Fibroblast of the conjunctiva (primary cell): ENCODE measurements around the gene CLASP2.
"Not testable (repeated sequence)": the region's sequence is repeated elsewhere in the genome, so short reads cannot be mapped to it uniquely, and the experiment has no call there.

Experiments
- DNase-seq: peaks from one replicate; pipeline ENCODE4 v3.0.0-alpha.2; 2010; ENCODE audit warnings: low read depth

The CLASP2 gene

GRCh38 chr3:33717866-33718594 lies at the start of gene CLASP2:
TSS of gene CLASP2 (minus strand) at chr3:33718254. CDS start at chr3:33718002, 252 bp downstream.
- DNase-seq, result peak; percentile 59

GRCh38 chr3:33758864-33759263 lies 40.8 kb upstream of the CLASP2 start:
- DNase-seq, result no peak

- DNase-seq, result no peak
These were observed 40.2 kb upstream of the CLASP2 start for GRCh38 chr3:33758281-33758680.

DNA sequence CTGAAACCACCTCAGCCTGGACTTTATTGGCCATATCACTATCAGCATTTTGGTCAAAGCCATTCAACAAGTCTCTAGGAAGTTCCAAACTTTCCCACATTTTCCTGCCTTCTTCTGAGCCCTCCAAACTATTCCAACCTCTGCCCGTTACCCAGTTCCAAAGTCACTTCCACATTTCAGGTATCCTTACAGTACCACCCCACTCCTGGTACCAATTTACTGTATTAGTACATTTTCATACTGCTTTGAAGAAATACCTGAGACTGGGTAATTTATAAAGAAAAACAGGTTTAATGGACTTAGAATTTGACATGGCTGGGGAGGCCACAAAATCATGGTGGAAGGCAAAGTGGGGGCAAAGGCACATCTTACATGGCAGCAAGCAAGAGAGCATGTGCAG lies 36.3 kb upstream of the CLASP2 start:
- DNase-seq, result not testable (repeated sequence)

DNA sequence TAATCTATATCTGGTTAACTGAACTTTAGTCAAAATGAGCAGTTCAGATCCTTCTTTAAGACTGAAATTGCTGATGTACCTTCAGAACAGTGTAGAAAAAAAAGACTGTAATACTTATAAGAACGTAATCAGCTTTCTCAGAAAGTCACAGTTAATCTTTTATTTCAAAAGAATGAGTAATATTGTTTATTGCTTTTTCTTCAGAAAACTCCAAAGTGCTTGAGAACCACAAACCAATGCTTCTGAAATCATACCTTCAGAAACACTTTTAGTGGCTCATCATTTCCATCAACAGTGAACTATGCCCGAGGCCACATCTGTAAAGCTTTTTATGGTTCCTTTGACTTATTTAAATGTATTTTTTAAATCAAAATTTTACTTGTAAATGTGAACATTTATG lies 33.3 kb upstream of the CLASP2 start:
- DNase-seq, result no peak

DNA sequence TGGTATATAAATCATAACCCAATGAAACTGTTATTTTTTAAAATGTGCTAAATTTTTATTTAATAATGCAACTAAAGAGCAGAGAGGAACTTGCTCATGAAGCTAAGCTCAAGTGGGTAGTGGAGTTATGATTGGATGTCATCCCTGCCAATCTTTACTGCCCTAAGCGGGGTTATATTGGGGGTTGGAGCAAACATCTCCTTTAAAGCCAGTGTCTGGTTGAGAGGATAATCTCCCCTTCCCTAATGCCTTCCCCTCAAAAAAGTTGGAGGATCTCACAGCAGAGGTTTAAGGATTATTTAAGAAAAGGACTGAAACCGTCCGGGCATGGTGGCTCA lies 32.1 kb upstream of the CLASP2 start:
- DNase-seq, result no peak

DNA sequence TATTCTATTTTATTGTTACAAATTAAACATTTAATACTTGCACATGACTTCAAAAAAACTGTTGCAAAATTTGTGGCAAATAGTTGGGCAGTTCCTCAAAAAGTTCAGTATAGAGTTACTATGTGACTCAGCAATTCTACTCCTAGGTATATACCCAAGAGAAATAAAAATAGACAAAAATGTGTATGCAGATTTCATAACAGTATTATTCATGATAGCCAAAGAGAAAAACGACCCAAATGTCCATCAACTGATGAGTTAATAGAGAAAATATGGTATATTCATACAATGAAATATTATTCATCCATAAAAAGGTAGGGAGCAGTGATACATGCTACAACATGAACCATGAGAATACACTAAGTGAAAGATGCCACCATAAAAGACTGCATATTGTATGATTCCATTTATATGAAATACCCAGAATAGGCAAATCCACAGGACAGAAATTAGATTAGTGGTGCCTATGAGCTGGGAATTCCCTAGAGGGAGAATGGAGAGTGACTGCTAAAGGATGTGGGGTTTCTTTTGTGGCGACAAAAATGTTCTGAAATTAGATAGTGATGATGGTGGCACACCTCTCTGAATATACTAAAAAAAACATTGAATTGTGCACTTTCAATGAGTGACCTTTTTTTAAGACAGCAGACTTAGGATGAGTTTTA lies 31.6 kb upstream of the CLASP2 start:
- peak; percentile 13 for DNase-seq

DNA sequence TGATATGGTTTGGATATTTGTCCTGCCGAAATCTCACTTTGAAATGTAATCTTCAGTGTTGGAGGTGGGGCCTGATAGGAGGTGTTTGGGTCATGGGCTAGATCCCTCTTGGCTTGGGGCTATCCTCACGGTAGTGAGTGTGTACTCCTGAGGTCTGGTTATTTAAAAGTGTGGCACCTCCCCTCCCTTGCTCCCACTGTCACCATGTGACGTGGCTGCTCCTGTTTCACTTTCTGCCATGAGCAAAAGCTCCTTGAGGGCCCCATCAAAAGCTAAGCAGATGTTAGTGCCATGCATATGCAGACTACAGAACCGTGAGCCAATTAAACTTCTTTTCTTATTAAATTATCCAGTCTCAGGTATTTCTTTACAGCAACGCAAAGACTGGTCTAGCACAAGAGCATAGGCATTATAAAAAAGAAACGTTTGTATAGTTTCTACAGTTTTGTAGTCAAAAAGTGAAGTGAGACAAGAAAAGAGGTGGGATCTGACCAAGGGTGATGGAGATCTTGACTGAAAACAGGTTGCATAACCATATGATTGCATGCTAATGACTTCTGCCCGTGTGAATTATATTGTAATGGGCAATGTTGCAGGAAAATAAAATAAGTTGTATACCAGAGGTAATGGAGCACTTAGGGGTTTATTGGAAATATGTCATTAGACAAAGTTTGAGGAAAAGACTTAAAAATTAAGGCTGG lies 28.5 kb upstream of the CLASP2 start:
- no peak for DNase-seq

DNA sequence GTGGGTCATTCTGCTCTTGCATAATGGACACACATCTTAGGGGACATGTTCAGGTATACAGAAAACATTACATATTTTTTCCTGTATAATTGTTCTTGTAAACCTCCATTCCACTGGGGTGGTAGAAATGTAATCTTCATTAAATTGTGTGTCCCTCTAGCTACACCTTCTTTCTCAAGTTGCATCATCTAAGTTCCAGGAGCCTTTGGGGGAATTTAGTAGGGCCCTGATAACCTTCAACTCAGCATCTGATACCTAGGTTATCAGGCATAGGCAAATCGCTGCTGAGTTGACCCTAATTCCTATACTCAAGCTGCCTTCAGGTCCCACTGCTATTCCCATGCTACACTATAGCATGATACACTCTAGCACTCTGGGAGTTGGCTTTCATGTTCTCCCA lies 19.1 kb upstream of the CLASP2 start:
- no peak for DNase-seq

DNA sequence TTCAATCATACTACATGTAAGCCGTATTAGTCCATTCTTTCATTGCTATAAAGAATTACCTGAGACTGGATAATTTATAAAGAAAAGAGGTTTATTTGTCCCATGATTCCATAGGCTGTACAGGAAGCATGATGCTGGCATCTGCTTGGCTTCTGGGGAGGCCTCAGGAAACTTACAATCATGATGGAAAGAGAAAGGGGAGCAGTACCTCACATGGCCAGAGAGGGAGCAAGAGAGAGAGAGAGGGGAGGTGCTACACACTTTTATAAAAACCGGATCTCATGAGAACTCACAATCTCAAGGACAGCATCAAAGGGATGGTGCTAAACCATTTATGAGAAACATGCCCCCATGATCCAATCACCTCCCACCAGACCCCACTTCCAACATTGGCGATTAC lies 14.3 kb upstream of the CLASP2 start:
- DNase-seq, result no peak

- no peak for DNase-seq
These were observed 11.9 kb upstream of the CLASP2 start for GRCh38 chr3:33729993-33730392.

- no peak for DNase-seq
These were observed 6.2 kb upstream of the CLASP2 start for GRCh38 chr3:33724256-33724655.

DNA sequence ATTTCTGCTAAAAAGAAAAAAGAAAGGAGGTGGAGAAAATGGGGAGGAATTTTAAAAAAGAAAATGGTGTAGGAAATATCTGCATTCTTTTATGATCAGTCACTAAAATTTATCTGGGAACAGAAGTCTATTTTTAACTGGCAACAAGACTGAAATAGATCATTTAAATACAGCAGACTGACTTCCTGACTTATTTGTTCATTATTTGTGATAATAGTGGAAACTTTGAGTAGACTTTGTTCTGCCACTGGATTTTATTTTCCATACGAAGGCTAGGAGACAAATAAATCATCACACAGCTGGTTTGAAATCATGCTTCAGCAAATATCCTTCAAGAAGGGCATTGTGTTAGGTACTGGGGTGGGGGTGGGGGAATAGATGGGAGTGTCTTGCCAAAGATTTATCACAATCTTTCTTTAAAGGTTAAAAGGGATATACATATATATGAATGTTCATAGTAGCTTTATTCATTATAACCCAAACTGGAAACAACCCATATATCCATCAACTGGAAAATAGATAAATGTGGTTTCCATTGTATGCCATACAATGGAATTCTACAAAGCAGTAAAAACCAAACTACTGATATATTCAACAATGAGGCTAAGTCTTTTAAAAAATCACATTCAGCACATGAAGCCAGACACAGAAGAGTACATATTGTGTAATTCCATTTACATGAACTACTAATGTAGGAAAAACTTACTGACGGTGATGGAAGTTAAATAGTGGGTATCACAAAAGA lies 4.7 kb upstream of the CLASP2 start:
- no peak for DNase-seq

DNA sequence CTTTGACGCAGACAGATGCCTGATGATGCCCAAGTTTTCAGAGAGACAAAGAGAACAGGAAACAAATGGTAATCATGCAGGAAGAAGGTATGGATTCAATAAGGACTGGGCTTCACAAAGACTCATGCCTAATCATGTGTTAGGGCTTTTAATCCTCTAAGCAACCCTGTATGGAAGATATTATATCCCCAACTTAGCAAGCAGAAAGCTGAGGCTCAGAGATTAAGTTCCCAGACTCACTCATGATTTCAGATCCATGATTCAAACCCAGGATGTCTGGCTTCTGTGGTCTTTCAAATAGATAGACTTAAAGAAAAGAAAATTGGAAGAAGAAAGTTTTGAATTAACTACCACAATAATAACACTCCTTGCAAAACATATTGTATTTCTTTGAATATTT lies 4.1 kb upstream of the CLASP2 start:
- DNase-seq, result no peak

DNA sequence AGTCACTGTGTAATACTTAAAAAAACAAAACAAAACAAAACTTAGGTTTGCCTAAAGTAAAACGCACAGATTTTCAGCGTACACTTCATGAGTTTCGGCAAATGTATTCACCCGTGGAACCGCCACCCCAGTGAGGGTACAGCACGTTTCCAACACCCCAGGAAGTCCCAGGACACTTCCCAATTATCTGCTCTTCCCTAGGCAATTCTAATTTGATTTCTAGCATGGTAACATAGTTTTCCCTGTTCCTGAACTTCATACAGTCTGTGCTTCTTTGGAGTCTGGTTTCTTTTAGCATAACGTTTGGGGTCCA lies 497 bp upstream of the CLASP2 start:
- no peak for DNase-seq

GRCh38 chr3:33717616-33717865 lies 513 bp downstream of the CLASP2 start:
- peak; percentile 28 for DNase-seq

GRCh38 chr3:33716227-33716626 lies 1.8 kb downstream of the CLASP2 start:
- no peak for DNase-seq

DNA sequence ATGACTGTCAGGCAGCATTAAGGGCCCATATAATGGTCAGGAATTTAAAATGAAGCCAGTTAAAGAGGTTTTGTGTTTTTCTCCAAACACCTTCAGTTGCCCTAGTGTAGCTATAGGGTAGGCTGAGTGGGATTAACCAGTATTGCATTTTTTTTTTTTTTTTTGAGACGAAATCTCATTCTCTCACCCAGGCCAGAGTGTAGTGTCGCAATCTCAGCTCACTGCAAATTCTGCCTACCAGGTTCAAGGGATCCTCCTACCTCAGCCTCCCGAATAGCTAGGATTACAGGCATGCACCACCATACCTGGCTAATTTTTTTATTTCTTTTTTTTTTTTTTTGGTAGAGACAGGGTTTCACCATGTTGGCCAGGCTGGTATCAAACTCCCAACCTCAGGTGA lies 7.0 kb downstream of the CLASP2 start:
- DNase-seq, result no peak

DNA sequence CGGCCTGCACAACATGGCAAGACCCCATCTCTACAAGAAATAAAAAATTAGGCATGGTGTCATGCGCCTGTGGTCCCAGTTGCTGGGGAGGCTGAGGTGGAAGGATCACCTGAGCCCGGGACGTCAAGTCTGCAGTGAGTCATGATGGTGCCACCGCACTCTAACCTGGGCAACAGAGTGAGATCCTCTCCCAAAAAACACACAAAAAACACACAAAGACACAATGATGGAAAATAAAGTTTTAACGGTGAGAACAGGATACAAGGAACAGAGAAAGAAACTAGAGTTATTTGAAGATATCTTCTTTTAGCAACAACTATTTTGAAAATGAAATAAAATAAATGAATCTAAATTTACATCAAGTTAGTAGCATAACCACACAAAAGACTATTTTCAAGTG lies 12.0 kb downstream of the CLASP2 start:
- DNase-seq, result no peak

GRCh38 chr3:33704891-33705290 lies 13.2 kb downstream of the CLASP2 start:
- no peak for DNase-seq

DNA sequence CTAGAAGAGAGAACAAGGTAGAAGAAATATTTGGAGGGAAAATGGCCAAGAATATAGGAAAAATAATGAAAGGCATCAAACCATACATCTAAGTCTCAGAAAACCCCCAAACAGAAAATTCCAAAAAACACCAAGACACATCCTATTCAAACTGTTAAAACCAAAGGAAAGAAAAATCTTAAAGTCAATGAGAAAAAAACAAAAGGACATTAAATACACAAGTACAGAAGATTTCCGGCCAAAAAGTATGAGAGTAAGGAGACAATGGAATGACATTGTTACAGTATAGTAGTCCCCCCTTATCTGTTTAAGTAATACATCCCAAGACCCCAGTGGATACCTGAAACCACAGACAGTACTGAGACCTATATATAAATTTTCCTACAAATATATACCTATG lies 18.8 kb downstream of the CLASP2 start:
- DNase-seq, result no peak

DNA sequence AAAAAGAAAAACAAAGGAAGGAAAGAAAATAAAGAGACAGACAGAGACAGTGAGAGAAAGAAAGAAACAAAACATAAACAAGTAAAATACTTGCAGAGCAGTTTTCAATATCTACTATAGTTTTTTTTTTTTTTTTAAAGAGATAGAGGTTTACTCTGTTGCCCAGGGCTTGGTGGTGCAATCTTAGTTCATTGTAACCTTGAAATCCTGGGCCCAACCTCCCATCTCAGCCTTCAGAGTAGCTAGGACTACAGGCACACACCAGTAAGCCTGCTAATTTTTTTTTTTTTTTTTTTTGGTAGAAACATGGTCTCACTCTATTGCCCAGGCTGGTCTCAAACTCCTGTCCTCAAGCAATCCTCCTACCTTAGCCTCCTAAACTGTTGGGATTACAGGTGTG lies 23.1 kb downstream of the CLASP2 start:
- no peak for DNase-seq

DNA sequence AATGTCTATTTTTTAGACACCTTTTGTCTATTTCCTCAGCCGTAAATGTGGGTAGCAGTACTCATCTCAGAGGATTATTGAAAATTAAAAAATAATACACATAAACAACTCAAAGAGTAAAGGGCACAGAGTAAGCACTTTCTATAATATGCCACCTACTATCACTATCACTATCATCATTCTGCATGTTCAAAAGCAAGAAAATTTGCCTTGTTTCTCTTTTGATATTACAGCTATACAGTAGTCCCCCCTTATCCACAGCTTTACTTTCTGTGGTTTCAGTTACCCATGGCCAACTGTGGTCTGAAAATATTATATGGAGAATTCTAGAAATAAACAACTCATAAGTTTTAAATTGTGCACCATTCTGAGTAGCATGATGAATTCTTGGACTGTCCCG lies 27.7 kb downstream of the CLASP2 start:
- no peak for DNase-seq
